ENCODE results near the gene LRP5.

GRCh38 chr11:68414496-68415221 lies 102.3 kb downstream of the LRP5 start:
- TF ChIP-seq, protein P1, sequence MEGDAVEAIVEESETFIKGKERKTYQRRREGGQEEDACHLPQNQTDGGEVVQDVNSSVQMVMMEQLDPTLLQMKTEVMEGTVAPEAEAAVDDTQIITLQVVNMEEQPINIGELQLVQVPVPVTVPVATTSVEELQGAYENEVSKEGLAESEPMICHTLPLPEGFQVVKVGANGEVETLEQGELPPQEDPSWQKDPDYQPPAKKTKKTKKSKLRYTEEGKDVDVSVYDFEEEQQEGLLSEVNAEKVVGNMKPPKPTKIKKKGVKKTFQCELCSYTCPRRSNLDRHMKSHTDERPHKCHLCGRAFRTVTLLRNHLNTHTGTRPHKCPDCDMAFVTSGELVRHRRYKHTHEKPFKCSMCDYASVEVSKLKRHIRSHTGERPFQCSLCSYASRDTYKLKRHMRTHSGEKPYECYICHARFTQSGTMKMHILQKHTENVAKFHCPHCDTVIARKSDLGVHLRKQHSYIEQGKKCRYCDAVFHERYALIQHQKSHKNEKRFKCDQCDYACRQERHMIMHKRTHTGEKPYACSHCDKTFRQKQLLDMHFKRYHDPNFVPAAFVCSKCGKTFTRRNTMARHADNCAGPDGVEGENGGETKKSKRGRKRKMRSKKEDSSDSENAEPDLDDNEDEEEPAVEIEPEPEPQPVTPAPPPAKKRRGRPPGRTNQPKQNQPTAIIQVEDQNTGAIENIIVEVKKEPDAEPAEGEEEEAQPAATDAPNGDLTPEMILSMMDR (IDR thresholded peaks at IDR 0.05), result no peak
- TF ChIP-seq POLR2A (IDR thresholded peaks at IDR 0.05), result no peak
